ENCODE measurements around the gene ODC1.

DNA sequence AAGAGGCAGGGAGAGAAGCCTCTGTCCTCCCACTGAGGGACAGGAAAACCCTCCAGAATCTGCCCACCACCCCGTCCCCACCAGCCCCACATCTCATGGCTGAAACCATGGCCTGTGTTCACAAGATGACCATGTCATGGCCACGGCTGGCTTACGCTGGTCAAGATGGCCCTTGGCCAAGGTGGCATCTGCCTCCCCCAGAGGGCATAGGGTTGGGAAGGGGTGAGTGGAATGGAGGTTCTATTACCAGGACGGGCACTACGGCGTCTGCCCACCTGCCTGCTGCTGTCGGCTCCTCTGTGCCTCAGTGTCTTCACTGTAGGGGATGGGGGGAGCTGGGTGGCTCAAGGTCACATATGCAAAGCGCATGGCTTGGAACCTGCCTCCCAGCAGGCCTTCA, 19.8 kb downstream of the ODC1 start:
- TF ChIP-seq, protein P1, sequence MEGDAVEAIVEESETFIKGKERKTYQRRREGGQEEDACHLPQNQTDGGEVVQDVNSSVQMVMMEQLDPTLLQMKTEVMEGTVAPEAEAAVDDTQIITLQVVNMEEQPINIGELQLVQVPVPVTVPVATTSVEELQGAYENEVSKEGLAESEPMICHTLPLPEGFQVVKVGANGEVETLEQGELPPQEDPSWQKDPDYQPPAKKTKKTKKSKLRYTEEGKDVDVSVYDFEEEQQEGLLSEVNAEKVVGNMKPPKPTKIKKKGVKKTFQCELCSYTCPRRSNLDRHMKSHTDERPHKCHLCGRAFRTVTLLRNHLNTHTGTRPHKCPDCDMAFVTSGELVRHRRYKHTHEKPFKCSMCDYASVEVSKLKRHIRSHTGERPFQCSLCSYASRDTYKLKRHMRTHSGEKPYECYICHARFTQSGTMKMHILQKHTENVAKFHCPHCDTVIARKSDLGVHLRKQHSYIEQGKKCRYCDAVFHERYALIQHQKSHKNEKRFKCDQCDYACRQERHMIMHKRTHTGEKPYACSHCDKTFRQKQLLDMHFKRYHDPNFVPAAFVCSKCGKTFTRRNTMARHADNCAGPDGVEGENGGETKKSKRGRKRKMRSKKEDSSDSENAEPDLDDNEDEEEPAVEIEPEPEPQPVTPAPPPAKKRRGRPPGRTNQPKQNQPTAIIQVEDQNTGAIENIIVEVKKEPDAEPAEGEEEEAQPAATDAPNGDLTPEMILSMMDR (IDR thresholded peaks at IDR 0.05; ENCODE audit: insufficient read depth, low read length, poor library complexity, severe bottlenecking): no peak
- no peak for TF ChIP-seq EZH2phosphoT487 (conservative IDR thresholded peaks at IDR 0.05; ENCODE audit: low read length)

Data from SU-DHL-6 (cell line).